K562 (cell line): ENCODE results near the gene SCN1B.

Experiments used
- HDAC3 ChIP-seq: fragments of 450-650 bp; IDR thresholded peaks from 2 replicates; pipeline ENCODE4 v1.6.1; 2018; ENCODE audit warnings: borderline replicate concordance, mild to moderate bottlenecking, moderate library complexity; ENCODE audit not compliant: partially characterized antibody
- KDM1A ChIP-seq, 2 experiments: fragments of 450-650 bp; IDR thresholded peaks; 2 replicates each; pipeline ENCODE4 v1.6.1; 2016; ENCODE audit warnings: mild to moderate bottlenecking in 2 of 2
- TAF1 ChIP-seq: IDR thresholded peaks from 2 replicates; pipeline ENCODE4 v1.6.1; 2011; ENCODE audit warnings: mild to moderate bottlenecking, low read length, moderate library complexity; ENCODE audit not compliant: insufficient read depth, control insufficient read depth, severe bottlenecking; ENCODE audit errors: extremely low read depth

DNA sequence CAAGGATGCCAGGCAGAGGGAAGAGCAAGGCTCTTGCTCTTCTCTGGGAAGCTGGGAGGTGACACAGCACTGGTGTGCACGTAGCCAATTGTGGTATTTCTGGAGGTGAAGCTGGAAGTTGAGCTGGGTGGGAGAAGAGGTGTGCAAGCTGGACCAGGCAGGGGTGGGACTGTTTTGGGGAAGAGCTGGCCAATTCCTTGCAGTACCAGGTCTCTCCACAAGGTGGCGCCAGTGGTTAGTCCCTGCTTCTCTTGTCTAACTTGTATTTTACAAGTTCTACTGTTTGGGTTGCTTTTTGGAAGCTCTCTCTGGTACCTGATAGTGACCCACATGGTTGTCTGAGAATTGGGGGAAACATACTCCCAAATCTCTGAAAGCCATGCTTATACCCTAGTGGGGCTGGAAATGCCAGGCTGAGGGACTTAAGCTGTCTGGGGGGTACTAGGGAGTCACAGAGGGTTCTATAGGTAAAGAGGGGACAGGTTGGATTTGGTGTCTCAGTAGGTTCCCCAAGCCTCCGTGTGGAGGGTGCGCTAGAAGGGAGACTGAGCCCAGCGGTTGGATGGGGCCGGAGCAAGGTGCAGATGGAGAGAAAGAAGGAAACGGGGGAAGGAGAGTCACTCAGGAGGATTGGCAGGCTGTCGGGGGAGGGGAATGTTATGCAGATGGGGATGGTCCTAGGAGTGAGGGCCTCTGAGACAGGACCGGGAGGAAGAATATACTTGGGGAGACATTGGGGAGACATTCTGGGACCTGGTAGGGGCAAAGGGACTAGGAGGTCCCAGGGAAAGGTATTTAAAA lies 14.2 kb downstream of the SCN1B start:
- no peak for TF ChIP-seq TAF1
- TF ChIP-seq HDAC3: no peak
- peak; percentile 73 to 86 for TF ChIP-seq KDM1A (IDR thresholded peaks at IDR 0.05)
